HG02759 (cell line): ENCODE measurements around the gene ADGRL2.
"Not testable (repeated sequence)": the region's sequence is repeated elsewhere in the genome, so short reads cannot be mapped to it uniquely, and the experiment has no call there.

Experiments
- ATAC-seq: cut with Tn5 transposase; IDR thresholded peaks from one replicate; pipeline ENCODE4 v1.9.1; 2021; ENCODE audit warnings: mild to moderate bottlenecking, moderate library complexity; ENCODE audit not compliant: unreplicated experiment

The ADGRL2 gene

DNA sequence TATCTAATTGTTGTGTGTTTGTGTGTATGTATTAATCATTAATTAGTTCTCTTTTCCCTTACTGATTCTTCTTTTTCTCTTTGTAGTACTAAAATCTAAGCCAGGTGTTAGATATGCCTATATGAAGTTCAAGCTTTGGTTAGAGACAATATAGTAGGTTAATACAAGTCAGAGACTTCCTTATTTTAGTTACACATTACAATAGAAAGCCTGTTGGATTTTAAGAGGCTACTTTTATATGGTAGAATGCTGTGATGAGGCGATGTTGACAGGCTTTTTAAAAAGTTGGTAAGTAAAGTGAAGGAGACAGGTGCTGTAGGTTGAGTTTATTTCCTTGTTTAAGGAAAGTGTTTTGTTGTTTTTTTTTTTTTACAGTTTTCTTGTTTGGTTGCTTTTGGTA lies 45.9 kb downstream of the ADGRL2 start:
- no peak for ATAC-seq

GRCh38 chr1:81847063-81847462 lies 46.3 kb downstream of the ADGRL2 start:
- no peak for ATAC-seq

DNA sequence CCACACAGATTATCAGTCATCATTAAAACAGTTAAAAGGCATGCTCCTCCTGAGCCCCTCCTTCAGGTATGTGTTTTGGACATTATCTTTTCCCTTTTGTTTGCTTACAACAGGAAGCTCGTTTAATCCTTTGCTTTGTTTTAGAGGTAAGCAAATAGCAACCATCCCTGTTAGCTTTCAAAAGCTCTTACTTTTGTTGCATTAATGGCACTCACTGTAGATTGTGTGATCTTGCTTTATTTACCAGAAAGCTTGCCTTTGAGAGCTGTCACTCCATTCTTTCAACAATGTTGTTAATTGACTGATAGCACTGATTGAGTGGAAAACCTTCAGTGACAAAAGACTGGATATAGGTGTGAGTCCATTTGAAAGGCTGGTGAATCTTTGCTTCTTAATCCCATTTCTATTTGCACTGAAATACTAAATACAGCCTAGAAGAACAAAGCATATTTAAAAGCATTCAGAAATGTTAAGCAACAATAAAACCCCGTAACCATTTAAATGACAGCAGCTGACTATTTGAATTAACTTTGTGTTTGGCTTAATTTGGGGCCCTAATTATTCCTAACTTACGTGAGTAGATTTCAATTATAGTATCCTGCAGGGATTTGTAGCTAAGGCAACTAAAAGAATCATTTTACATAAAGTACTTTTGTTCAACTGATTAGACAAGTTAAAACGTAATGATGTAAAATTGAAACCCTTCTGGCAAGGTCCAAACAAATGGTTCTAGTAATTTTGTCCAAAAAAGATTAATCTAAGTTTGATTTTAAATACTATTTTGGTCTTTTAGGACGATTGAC lies 48.3 kb downstream of the ADGRL2 start:
- ATAC-seq: no peak

- ATAC-seq: no peak
These were observed 49.3 kb downstream of the ADGRL2 start for GRCh38 chr1:81850031-81850430.

- no peak for ATAC-seq
These were observed 49.8 kb downstream of the ADGRL2 start for GRCh38 chr1:81850495-81850894.

DNA sequence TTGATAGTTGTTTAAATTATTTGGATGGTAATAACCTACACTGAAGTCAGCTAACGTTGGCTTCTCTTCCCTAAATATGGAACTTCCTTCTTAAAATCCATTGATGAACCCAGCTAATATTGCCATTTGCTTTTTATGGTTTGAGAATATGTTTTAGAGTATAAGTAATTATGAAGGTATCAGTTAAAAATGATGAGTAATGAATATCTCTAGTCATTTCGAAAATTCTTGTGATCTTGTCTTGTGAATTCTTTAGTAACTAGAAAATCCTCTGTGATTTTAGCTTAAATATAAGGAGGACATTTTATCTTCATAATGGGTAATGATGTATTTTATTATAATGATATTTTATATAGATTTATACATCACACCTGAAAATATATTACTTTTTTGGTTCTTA lies 50.5 kb downstream of the ADGRL2 start:
- ATAC-seq: no peak

GRCh38 chr1:81852961-81853360 lies 52.2 kb downstream of the ADGRL2 start:
- no peak for ATAC-seq

DNA sequence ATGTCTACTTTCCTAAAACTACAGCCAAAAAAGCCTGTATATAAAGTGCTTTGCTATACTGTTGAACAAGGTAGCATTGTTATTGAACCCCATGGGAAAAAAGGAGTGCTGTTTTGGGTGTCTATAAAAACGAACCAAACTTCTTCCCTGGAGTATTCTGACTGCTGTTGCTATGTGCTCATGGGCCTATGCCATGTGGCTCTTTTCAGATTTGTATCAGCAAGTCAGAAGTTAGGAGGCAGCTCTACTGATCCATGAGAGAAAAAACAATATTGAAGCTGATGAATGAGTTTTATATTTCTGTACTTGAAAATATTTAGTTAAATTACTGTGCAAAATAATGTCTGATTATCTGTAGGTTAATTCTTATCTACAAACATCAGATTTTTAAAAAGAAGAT lies 66.5 kb downstream of the ADGRL2 start:
- no peak for ATAC-seq

GRCh38 chr1:81869307-81869706 lies 68.6 kb downstream of the ADGRL2 start:
- ATAC-seq: no peak

DNA sequence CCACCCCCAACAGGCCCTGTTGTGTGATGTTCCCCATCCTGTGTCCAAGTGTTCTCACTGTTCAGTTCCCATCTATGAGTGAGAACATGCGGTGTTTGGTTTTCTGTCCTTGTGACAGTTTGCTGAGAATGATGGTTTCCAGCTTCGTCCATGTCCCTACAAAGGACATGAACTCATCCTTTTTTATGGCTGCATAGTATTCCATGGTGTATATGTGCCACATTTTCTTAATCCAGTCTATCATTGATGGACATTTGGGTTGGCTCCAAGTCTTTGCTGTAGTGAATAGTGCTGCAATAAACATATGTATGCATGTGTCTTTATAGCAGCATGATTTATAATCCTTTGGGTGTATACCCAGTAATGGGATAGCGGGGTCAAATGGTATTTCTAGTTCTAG lies 70.4 kb downstream of the ADGRL2 start:
- not testable (repeated sequence) for ATAC-seq

DNA sequence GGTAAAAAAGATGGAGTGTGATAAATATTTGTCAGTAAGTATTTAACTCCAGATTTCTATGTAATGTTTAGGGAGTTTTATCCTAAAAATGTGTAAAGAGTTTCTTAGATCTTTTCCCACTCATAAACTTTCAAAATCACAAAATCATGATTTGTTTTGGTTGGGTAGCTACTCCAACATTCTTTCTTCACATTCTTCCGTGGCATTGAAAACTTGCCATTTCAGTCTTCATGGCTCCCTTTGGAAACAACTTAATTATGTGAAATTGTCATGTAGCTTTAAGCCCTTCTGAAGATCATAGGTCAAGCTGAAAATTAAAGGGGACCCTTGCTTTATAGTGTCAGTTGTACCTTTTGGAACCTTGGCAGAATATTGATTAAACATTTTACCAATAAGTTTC lies 73.2 kb downstream of the ADGRL2 start:
- ATAC-seq: no peak

- no peak for ATAC-seq
These were observed 73.7 kb downstream of the ADGRL2 start for GRCh38 chr1:81874461-81874860.

DNA sequence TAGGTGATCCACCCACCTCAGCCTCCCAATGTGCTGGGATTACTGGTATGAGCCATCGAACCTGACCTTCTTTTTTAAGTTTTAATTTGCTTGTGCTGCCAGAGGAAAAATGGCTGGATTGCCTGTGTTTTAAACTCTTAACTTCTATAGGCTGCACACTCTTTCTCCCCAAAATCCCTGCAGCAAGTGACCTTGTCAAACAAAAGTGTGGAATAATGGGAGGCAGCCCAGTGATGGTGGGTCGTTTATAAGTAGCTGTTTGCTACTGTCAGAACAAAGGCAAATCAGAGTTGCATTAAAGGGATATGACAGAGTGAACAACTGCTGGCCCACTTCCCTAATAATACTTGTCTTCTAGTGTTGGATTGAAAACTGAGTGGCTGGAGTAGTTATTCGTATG lies 74.2 kb downstream of the ADGRL2 start:
- ATAC-seq: no peak

DNA sequence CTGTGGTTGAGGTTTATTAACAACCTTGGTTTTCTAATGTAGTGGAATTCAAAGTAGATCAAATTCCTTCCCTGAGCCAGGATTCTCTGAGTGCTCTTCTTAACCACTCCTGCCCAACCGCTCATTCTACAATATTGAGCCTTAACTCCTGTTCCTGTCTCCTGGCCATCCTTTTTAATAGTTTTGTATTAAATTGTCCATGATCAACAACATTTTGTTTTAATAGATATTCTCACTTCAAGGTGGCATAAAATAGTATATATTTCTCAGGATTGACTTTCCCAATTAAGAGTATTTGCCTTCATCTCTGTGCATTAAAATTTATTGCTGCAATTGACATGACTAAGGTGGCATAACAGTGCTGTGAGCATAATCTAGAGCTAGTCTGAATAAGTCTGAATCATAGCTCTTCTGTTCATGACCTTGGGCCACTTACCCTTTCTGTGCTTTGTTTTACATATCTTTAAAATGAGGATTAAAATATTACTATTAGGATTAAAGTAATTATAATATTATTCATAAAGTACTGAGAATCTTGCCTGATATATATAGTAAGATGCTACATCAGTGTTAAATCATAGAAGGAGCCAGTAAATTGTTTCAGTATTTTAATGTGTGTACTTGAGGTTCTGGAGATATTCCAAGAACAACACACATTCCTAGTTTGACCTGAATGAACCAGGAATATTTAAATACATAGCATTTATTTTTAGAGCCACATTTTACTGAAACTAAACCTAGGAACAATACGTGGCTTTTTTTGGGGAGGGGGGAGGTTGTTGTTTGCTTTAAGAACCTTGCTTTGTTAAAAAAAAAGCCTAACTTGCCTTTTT lies 76.4 kb downstream of the ADGRL2 start:
- ATAC-seq: no peak

DNA sequence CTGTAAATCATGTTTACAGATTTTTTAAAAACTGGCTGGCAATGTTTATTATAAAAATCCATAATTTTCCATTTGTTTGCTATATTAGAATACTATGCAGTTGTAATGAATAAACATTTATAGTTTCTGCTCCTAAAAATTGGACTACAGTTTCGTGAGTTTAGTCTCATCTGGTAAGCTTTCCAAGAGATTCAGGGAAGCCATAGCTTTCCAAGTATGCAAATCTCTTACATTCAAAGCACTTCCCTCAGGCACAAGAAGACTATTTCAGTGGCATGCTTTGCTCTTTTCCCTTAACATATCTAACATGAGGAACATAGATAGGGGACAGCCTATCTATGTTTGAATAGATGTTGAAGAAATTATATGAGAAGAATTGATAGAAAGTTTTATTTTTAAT lies 77.2 kb downstream of the ADGRL2 start:
- ATAC-seq: no peak

- ATAC-seq: no peak
These were observed 77.8 kb downstream of the ADGRL2 start for GRCh38 chr1:81878538-81878937.

DNA sequence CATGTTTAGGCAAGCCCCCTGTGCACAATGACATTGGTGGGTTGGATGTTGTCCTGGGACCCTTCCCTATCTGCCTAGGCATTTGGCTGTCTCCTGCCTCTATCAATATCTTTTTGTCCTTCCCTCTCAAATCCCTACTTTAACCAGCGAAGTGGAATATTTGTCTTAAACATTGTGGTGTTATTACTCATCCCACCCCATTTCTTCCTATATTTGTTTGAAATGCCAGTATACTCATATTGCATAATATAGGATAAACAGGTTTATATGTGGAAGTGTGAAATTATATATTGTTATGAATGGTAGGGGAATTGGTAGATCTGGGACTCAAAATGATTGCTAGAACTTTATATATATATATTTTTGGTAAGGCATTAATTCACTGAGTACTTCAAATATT lies 80.0 kb downstream of the ADGRL2 start:
- ATAC-seq: no peak

- ATAC-seq: no peak
These were observed 84.6 kb downstream of the ADGRL2 start for GRCh38 chr1:81885291-81885690.

GRCh38 chr1:81886292-81886691 lies 85.6 kb downstream of the ADGRL2 start:
- not testable (repeated sequence) for ATAC-seq

DNA sequence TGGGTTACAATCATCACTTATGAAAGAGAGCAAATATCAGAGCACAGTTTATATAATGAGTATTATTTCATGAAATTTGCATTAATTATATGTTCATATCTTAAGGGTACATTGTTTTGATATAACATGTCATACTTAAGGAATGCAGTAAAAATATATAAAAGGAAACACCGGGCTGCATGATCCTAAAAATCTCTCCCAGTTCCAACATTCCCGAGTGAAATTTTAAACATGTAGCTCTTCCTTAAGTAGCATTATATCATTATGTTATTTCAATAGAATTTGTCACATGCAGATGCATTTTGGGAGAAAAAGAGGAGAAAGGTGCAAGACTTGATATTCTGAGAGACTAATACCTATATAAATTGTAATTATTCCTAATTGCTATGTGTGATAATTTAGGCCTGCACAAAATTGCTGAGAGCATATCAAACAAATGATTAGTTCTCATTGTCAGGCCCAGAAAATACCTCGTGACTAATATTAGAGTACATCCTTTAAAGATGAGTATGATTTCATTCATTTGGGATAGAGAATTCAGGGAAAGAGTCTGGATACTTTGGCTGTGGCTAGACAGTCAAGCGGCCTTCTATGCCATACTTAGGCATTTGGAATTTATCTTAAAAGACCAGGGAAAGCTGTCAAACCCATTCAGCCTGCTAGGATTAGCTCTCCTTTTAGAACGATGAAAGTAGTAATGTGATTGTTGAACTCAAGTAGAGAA lies 86.8 kb downstream of the ADGRL2 start:
- ATAC-seq: no peak

DNA sequence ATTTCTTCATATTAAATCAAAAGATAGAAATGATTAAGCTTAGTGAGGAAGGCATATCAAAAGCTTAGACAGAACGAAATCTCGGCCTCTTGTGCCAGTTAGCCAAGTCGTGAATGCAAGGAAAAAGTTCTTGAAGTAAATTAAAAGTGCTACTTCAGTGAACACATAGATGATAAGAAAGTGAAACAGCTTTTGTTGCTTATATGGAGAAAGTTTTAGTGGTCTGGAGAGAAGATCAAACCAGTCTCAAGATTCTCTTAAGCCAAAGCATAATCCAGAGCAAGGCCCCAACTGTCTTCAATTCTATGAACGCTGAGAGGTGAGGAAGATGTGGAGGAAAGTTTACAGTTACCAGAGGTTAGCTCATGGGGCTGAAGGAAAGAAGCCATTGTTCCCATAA lies 88.4 kb downstream of the ADGRL2 start:
- ATAC-seq: no peak

- ATAC-seq: no peak
These were observed 94.1 kb downstream of the ADGRL2 start for GRCh38 chr1:81894867-81895266.
